Upper lobe of right lung (tissue), 1 donor: ENCODE data around the gene DAP. TPM values are rescaled to one million over a fixed set of nuclear protein-coding genes. Genes with fewer than 3 reads are reported as not detected.
A peak's percentile ranks its signal among the peaks of the same experiment; 100 is the strongest.

Experiments used
- ATAC-seq: fragments of 200-7000 bp; cut with Tn5 transposase; one replicate; pipeline ENCODE4 v1.9.1; 2020; ENCODE audit warnings: mild to moderate bottlenecking, moderate library complexity
- DNase-seq: peaks from one replicate; pipeline ENCODE4 v3.0.0-alpha.2; 2020
- H3K27ac ChIP-seq: fragments of 200-600 bp; one replicate; pipeline ENCODE4 v1.8.0; 2022
- H3K27me3 ChIP-seq: fragments of 200-600 bp; one replicate; pipeline ENCODE4 v1.8.0; 2022; ENCODE audit warnings: mild to moderate bottlenecking
- H3K36me3 ChIP-seq: fragments of 200-600 bp; one replicate; pipeline ENCODE4 v1.8.0; 2022
- H3K4me1 ChIP-seq: fragments of 200-600 bp; one replicate; pipeline ENCODE4 v1.8.0; 2022
- H3K4me3 ChIP-seq: fragments of 200-600 bp; one replicate; pipeline ENCODE4 v1.8.0; 2022; ENCODE audit warnings: mild to moderate bottlenecking
- H3K9me3 ChIP-seq: fragments of 200-600 bp; one replicate; pipeline ENCODE4 v1.8.0; 2022
- intact Hi-C: fragments of 100-400 bp; cut with DNase I; formaldehyde crosslinking; loops from one replicate; pipeline ENCODE4 v1.11.0; 2022
- total RNA-seq: library from RNA; stranded (reverse); fragmentation: NEBNext Ultra II Directional; extraction: Animal tissue kit (Norgen Biotek cat#: 25700); gene quantifications from one replicate; pipeline ENCODE4 v1.2.1, GENCODE V29; 2021
- TF ChIP-seq, protein P1 (sequence below): fragments of 200-600 bp; IDR thresholded peaks from one replicate; pipeline ENCODE4 v1.8.0; 2022; ENCODE audit warnings: antibody characterized with exemption
- donor health status: DM: no; HTN: yes; CAD: no; lungs with severe emphysema.

Gene DAP
- total RNA-seq, 1 donor from 2014 or later, result 105 TPM

DNA sequence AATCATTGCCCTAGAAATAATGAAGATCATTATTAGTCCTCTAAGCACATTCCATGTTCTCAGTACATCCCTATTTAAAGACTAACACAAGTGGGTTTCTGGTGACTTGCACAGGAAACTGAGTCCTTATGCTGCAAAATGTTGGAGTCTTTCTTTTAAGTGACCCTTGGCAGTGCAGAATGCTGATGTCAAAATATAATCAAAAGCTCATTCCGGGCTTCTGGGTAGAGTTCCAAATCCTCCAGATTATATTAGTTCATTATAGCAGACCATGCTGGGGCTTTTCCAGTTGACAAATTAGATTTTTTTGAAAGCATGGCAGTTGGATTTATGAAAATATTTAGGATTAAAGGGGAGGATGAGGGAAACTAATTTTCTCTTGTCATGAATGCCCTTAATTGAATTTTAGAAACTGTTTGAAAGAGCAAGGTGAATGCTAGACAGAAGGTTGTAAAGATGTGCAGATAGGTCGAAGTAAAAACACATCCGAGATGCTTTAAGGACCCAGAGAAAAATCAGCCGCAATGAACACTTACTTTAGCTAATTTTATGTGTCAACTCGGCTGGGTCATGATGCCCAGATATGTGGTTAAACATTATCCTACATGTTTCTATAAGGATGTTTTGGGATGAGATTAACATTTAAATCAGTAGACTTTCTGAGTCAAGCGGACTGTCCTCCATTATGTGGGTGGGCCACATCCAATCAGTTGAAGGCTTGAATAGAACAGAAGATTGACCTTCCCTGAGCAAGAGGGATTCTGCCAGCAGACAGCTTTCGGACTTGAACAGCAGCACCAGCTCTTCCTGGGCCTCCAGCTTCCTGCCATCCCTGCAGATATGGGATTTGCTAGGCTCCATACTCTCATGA, 88.7 kb downstream of the DAP start:
- Histone ChIP-seq H3K27ac (no peak overlapping the region), H3K9me3 (no peaks in the 10 kb centered on the region), H3K27me3 (no peaks in the 10 kb centered on the region), H3K4me1 (no peaks in the 10 kb centered on the region), H3K4me3 (no peak overlapping the region), H3K36me3 (no peaks in the 10 kb centered on the region)
- ATAC-seq, result no peak
- intact Hi-C loops, result no loop called here
- TF ChIP-seq, protein P1, sequence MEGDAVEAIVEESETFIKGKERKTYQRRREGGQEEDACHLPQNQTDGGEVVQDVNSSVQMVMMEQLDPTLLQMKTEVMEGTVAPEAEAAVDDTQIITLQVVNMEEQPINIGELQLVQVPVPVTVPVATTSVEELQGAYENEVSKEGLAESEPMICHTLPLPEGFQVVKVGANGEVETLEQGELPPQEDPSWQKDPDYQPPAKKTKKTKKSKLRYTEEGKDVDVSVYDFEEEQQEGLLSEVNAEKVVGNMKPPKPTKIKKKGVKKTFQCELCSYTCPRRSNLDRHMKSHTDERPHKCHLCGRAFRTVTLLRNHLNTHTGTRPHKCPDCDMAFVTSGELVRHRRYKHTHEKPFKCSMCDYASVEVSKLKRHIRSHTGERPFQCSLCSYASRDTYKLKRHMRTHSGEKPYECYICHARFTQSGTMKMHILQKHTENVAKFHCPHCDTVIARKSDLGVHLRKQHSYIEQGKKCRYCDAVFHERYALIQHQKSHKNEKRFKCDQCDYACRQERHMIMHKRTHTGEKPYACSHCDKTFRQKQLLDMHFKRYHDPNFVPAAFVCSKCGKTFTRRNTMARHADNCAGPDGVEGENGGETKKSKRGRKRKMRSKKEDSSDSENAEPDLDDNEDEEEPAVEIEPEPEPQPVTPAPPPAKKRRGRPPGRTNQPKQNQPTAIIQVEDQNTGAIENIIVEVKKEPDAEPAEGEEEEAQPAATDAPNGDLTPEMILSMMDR, result no peak
- no peak for DNase-seq

DNA sequence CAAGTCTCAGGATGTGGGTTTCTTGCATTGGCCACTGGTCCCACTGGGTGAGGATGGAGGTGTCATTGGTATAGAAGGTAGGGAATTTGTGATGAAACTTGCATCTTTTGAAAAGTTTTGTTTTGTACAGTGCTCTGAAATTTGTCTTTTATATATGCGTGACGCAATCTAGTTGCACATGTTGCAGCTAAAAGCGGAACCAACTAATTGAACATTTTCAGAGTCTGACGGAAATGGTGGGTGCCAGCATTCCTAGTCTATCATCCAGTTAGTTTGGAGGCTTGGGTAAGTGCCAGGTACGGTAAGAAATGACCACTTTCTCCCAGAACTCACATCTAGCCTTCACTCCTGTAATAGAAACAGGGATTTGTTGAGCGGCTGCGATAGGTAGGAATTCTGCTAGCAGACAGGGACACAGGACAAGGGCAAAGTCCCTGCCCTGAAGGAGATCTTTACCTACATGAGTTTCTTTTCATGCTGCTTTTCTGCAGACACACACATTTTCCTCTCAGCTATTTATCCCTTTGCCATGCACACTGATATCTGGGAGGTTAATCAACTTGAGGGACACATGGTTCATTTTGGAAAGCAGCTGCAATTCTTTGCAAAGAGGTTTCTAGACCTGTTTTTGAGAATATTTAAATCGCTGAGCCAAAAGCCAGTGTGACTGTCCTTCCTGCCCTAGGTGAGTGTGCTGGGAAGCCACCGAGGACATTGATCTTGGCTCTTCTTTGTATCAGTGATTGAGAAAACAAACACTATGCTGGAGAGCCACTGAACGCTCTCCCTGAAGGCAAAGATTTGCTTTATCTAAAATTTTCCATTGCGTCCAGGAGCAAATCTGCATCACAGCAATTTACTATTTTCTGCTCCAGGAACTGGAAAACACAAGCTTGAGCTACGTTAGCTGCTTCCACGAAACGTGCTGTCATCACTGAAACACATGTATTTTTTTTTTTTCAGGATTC, 89.7 kb downstream of the DAP start:
- ATAC-seq (peak; percentile 16), DNase-seq (no peak)
- Histone ChIP-seq H3K27me3 (no peaks in the 10 kb centered on the region), H3K36me3 (no peaks in the 10 kb centered on the region), H3K4me1 (no peaks in the 10 kb centered on the region), H3K4me3 (no peak overlapping the region), H3K27ac (no peak overlapping the region), H3K9me3 (no peaks in the 10 kb centered on the region)
- TF ChIP-seq, protein P1, result no peak
- intact Hi-C loops, result no loop called here

DNA sequence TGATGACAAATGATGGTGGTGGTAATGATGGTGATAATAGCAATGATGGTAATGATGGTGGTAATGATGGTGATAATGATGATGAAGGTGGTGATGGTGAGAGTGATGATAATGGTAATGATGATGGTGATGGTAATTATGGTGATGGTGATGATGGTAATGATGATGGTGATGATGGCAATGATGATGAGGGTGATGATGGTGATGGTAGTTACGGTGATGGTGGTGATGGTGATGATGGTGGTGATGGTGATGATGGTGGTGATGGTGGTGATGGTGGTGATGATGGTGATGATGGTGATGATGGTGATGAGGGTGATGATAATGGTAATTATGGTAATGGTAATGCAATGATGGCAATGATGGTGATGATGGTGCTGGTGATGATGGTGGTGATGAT, 91.1 kb downstream of the DAP start:
- no peak for DNase-seq

DNA sequence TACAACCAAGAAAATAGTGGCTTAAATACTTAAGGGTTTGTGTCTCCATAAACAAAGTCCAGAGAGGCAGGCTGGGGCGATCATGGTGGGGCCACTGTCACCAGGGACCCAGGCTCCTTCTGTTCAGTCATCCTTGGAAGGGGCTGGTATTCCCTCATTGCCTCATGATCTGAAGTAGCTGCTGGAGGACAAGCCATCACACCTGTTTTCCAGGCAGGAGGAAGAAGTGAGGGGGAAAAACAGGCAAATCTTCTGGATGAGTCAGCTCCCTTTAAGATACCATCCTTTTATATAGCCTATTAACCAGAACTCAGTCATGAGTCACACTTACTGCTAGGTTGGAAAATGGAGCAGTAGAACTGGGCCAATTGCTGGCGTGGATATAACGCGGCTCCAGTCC, 92.3 kb downstream of the DAP start:
- Histone ChIP-seq H3K4me3 (no peak overlapping the region), H3K27ac (no peak overlapping the region), H3K36me3 (no peaks in the 10 kb centered on the region), H3K9me3 (no peaks in the 10 kb centered on the region), H3K27me3 (no peaks in the 10 kb centered on the region), H3K4me1 (no peaks in the 10 kb centered on the region)
- DNase-seq (no peak), ATAC-seq (no peak)
- intact Hi-C loops, result no loop called here
- TF ChIP-seq, protein P1, result no peak

More for the DNA sequence above, 91.1 kb downstream of the DAP start:
- no peaks in the 10 kb centered on the region for H3K27me3 ChIP-seq
- no peaks in the 10 kb centered on the region for H3K36me3 ChIP-seq
- no peak overlapping the region for H3K4me3 ChIP-seq
- no peak overlapping the region for H3K27ac ChIP-seq
- ATAC-seq, result no peak
- H3K9me3 ChIP-seq, result no peaks in the 10 kb centered on the region
- TF ChIP-seq, protein P1, result no peak
- intact Hi-C loops, result no loop called here
- no peaks in the 10 kb centered on the region for H3K4me1 ChIP-seq

DNA sequence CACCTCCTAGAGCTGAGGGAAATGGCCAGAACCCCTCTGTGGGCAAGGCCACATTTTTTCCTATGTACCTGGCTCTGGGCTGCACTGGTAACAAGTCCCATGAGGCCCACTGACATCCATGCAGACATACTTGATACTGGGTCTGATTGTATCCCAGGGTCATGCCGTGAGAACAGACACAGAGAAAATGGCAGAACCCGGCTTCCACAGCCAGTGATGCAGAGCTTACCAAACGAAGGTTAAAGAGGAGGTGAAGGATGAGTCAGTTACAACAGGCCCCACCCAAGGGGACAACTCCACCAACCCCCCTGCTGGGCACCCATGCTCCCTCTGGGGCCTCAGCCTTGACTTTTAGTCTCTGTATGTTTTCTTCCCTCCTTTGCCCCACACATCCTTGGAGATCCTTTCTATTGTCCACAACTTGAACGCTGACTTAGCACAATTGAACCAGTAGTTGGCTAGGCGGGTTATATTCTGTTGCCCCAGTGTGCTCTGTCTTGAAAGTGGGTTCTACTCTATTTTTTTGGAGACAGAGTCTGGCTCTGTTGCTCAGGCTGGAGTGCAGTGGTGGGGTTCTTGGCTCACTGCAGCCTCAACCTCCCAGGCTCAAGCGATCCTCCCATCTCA, 93.5 kb downstream of the DAP start:
- no peaks in the 10 kb centered on the region for H3K36me3 ChIP-seq
- H3K9me3 ChIP-seq, result no peaks in the 10 kb centered on the region
- DNase-seq, result no peak
- no peak for ATAC-seq
- H3K4me1 ChIP-seq, result no peaks in the 10 kb centered on the region
- TF ChIP-seq, protein P1, result no peak
- H3K27me3 ChIP-seq, result no peaks in the 10 kb centered on the region
- no peak overlapping the region for H3K4me3 ChIP-seq
- intact Hi-C loops, result no loop called here
- no peak overlapping the region for H3K27ac ChIP-seq
